GM04504 (cell line): ENCODE results near the gene RNF44.

Experiments
- DNase-seq: peaks from one replicate; pipeline ENCODE4 v3.0.0-alpha.2; 2012; ENCODE audit warnings: low read depth

Gene RNF44

GRCh38 chr5:176535101-176535663 is 2.0 kb downstream of the RNF44 start:
- DNase-seq, result no peak

GRCh38 chr5:176534640-176535039 is 2.6 kb downstream of the RNF44 start:
- DNase-seq, result no peak

DNA sequence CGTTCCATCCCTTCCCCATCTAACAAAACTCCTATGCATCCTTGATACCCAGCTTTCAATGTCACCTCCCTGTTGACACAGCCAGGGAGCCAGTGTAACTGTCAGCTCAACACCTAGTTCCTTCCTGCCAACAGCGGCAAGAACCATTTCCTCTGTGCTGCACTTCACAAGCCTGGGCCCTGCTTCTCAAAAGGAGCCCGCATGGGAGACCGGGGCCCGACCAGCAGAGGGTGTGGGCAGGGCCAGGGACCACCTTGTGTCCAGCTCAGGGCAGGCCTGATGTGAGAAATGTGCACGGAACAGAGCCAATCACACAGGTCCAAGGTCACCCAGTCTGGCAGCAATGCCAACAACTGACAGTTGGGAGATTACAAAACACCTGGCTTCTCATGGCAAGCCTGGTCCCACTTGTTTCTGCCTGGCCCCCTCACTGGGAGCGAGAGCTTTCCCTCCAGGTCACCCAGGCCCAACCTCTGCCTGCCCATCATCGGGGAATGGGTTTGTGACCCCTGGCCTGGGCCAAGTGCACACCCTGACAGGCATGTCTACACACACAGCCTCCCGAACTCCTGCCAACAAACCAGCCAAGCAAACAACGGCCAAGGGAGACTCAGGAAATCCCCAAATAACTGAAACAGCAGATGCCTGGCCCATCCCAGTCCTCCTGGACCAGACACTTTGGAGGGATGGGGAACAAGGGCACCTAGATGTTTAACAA is 3.1 kb downstream of the RNF44 start:
- no peak for DNase-seq

- no peak for DNase-seq
Observed at GRCh38 chr5:176533390-176533789, 3.8 kb downstream of the RNF44 start.

- DNase-seq, result no peak
Observed at GRCh38 chr5:176532795-176533194, 4.4 kb downstream of the RNF44 start.

- no peak for DNase-seq
Observed at GRCh38 chr5:176531902-176532493, 5.2 kb downstream of the RNF44 start.

- DNase-seq, result no peak
Observed at GRCh38 chr5:176530983-176531901, 6.0 kb downstream of the RNF44 start.

DNA sequence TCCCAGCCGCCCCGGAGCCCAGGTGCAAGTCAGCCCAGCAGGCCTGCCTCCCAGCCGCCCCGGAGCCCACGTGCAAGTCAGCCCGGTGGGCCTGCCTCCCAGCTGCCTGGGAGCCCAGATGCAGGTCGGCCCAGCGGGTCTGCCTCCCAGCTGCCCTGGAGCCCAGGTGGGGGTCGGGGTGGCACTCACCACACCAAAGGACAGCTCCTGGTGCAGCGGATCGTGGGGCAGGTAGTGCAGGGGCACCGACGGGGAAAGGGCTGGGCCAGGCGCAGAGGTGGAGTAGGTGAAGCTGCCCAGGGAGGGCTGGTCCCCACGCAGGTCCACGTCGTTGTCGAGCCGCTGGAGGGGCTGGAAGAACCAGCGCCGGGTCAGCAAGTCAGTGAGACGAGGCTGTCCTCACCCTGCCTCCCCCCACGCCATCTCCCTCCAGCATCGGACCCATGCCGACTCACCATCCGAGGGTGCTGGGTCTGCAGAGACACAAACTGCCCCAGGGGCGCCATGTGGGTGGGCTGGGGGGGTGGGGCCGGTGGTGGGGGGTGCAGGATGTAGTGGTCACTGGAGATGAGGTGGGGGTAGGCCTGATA is 6.7 kb downstream of the RNF44 start:
- DNase-seq, result no peak

- DNase-seq, result no peak
Observed at GRCh38 chr5:176529741-176530141, 7.5 kb downstream of the RNF44 start.

DNA sequence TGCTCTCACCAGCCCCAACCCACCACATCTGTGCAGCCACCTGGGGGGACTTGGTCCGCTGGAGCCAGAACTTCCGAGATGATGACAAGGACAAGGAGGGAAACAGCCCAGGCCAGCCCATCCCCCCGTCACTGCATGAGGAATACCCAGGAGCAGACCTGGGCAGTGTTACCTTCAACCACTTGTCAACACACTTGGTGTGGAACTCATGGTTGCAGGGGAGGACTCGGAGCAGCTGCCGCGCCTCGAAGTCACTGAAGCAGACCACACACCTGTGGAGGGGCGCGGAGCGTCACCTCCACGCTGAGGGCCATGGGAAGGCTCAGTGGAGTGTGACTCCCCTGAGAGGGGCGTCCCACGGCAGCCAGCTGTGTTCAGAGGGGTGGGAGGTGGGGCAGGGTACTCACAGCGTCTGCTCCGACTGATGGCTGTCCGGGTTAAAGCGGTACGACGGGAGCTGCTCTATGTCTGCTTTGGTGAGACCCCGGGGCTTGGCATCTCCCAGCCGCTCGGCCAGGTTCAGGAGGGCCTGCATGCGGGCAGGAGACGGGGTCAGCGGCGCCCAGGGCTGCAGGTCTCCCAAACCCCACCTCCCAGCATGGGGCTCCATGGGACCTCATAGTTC is 8.0 kb downstream of the RNF44 start:
- no peak for DNase-seq

- DNase-seq, result no peak
Observed at GRCh38 chr5:176528761-176529115, 8.5 kb downstream of the RNF44 start.

DNA sequence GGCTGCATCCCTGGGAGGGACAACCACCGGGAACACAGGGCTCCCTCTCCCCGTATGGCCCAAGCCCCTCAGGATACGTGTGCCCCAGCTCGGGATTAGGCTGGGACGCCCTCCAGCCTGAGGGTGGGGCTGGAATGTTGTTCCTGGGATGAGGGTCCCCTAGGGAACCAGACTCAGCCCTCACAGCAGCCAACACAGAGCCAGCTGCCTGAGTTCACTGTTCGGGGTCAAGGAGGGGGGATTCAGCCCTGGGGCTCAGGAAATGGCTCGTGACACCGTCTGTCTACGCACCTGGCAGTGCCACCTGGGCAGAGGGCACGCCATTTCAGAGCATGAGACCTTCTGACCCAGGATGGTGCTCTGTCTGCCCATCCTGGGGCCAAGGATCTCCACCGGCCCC is 8.9 kb downstream of the RNF44 start:
- DNase-seq, result no peak

DNA sequence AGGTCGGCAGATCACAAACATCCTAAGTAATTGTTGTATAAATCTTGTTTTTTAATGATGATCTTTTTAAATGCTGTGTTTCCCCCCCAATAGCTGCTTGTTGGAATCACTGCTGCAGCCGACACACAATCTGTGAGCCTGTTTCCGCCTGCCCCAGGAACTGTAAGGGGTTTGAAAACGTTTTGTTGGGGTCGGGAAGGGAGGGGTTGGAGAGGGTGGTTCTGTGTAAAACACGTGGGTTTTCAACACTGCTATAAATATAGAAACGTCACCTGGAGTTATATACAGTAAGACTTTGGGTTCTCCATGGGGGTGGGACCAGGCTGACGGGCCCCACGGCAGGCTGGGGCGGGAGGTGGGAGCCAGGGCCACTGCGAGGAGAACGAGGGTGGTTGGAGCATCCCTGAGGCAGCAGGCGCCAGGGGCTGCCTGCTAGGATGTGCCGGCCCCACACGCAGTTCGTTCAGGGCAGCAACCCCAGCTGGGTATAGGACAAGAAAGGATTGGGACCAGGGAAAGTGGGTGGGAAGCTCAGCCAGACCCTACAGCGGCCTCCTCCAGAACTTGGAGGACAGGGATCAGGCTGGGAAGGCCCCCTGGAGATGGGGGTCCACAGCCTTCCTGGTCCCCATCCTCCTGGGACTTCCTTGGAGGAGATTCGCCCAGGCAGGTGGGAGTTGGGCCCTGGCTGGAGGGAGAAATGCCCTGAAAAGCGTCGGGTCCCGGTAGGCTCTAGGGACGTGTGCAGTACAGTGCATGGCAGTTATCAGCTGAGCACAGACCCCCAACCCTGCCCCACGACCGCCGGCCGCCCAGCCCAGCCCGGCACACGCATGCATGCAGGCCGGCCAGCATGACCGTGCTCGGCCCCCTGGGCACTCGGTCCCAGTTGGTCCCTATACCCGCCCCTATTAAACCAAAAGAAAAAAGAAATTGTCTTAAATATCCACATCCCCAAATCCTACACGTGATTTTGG is 9.7 kb downstream of the RNF44 start:
- DNase-seq, result no peak

- no peak for DNase-seq
Observed at GRCh38 chr5:176526462-176526861, 10.7 kb downstream of the RNF44 start.

- no peak for DNase-seq
Observed at GRCh38 chr5:176525677-176526076, 11.5 kb downstream of the RNF44 start.

GRCh38 chr5:176524987-176525386 is 12.2 kb downstream of the RNF44 start:
- no peak for DNase-seq

GRCh38 chr5:176524138-176524537 is 13.1 kb downstream of the RNF44 start:
- DNase-seq, result no peak

DNA sequence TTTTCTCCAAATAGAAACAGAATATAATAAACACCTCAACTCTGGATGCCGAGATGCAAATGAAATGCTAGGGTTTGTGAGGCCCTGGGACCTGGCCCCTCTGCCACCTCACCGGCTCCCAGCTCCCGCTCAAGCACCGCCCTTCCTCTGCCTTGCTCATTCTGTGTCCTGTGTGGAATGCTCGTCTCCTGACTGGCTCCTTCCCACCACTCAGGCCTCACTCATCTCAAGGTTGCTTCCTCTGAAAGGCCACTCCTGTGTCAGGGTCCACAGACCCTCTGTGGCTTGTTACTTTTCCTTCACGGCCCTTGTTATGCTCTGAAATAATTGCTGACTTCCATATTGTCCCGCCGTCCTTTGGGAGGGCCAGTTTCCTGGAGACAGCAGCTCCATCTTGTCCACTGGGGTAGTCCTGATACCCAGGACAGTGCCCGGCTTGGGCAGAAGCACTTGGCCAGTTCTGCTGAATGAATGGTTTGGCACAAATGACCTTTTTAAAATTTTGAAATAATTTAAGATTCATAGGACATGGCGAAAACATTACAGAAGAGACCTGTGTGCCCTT is 15.4 kb downstream of the RNF44 start:
- DNase-seq, result no peak

- DNase-seq, result no peak
Observed at GRCh38 chr5:176521286-176521685, 15.9 kb downstream of the RNF44 start.
